Measurements from ENCODE around the gene TRERF1. TPM values are rescaled to one million over a fixed set of nuclear protein-coding genes. Genes with fewer than 3 reads are reported as not detected.

Gene TRERF1
- total RNA-seq, 1 donor from 2014 or later, result 20.6 TPM

GRCh38 chr6:42380228-42380979 lies 71.3 kb downstream of the TRERF1 start:
- Histone ChIP-seq H3K27ac (no peak overlapping the region), H3K4me1 (peaks cover 5% of the 10 kb centered on the region), H3K27me3 (no peaks in the 10 kb centered on the region), H3K9me3 (no peaks in the 10 kb centered on the region), H3K36me3 (no peaks in the 10 kb centered on the region), H3K4me3 (no peak overlapping the region)
- DNase-seq (ENCODE audit: extremely low spot score in 2 of 2), result no peak
- intact Hi-C loops (cut with DNase I), result no loop called here
- TF ChIP-seq POLR2AphosphoS5 (IDR thresholded peaks at IDR 0.05; ENCODE audit: insufficient read depth in 1 of 2, low read depth in 1 of 2), result no peak

- Histone ChIP-seq H3K27me3 (no peaks in the 10 kb centered on the region), H3K9me3 (no peaks in the 10 kb centered on the region), H3K36me3 (no peaks in the 10 kb centered on the region), H3K27ac (no peak overlapping the region), H3K4me3 (no peak overlapping the region), H3K4me1 (peaks cover 9% of the 10 kb centered on the region)
- TF ChIP-seq POLR2AphosphoS5 (IDR thresholded peaks at IDR 0.05; ENCODE audit: insufficient read depth in 1 of 2, low read depth in 1 of 2) (no peak), CTCF (IDR thresholded peaks at IDR 0.05) (no peak), POLR2A (IDR thresholded peaks at IDR 0.05) (no peak)
- DNase-seq (ENCODE audit: extremely low spot score in 2 of 2), result no peak
- intact Hi-C loops (cut with DNase I), result no loop called here
Observed at GRCh38 chr6:42378536-42378935, 73.2 kb downstream of the TRERF1 start.

- Histone ChIP-seq H3K36me3 (no peaks in the 10 kb centered on the region), H3K4me3 (no peak overlapping the region), H3K27me3 (no peaks in the 10 kb centered on the region), H3K4me1 (peaks cover 12% of the 10 kb centered on the region), H3K9me3 (no peaks in the 10 kb centered on the region), H3K27ac (no peak overlapping the region)
- no peak for TF ChIP-seq POLR2AphosphoS5 (IDR thresholded peaks at IDR 0.05; ENCODE audit: insufficient read depth in 1 of 2, low read depth in 1 of 2)
- no peak for TF ChIP-seq CTCF (IDR thresholded peaks at IDR 0.05)
- no peak for DNase-seq (ENCODE audit: extremely low spot score in 2 of 2)
- intact Hi-C loops (cut with DNase I), result no loop called here
Observed at GRCh38 chr6:42378125-42378524, 73.6 kb downstream of the TRERF1 start.

GRCh38 chr6:42375007-42375635 lies 76.6 kb downstream of the TRERF1 start:
- intact Hi-C loops (cut with DNase I), result no loop called here
- no peak overlapping the region for H3K27ac ChIP-seq
- H3K9me3 ChIP-seq, result no peaks in the 10 kb centered on the region
- H3K4me1 ChIP-seq, result peaks cover 12% of the 10 kb centered on the region
- no peaks in the 10 kb centered on the region for H3K27me3 ChIP-seq
- DNase-seq (ENCODE audit: extremely low spot score in 2 of 2), result no peak
- no peaks in the 10 kb centered on the region for H3K36me3 ChIP-seq
- no peak overlapping the region for H3K4me3 ChIP-seq
- TF ChIP-seq CTCF (IDR thresholded peaks at IDR 0.05), result no peak
- TF ChIP-seq POLR2A (IDR thresholded peaks at IDR 0.05), result no peak
- no peak for TF ChIP-seq POLR2AphosphoS5 (IDR thresholded peaks at IDR 0.05; ENCODE audit: insufficient read depth in 1 of 2, low read depth in 1 of 2)

GRCh38 chr6:42374018-42374669 lies 77.6 kb downstream of the TRERF1 start:
- H3K9me3 ChIP-seq, result no peaks in the 10 kb centered on the region
- H3K27ac ChIP-seq, result no peak overlapping the region
- no peak overlapping the region for H3K4me3 ChIP-seq
- no peak for DNase-seq (ENCODE audit: extremely low spot score in 2 of 2)
- H3K4me1 ChIP-seq, result peaks cover 18% of the 10 kb centered on the region
- no peaks in the 10 kb centered on the region for H3K36me3 ChIP-seq
- TF ChIP-seq POLR2AphosphoS5 (IDR thresholded peaks at IDR 0.05; ENCODE audit: insufficient read depth in 1 of 2, low read depth in 1 of 2), result no peak
- TF ChIP-seq CTCF (IDR thresholded peaks at IDR 0.05), result no peak
- no peak for TF ChIP-seq POLR2A (IDR thresholded peaks at IDR 0.05)
- intact Hi-C loops (cut with DNase I), result no loop called here
- no peaks in the 10 kb centered on the region for H3K27me3 ChIP-seq
